Caco-2 (cell line): ENCODE results near the gene ACR. TPM values are rescaled to one million over a fixed set of nuclear protein-coding genes. Genes with fewer than 3 reads are reported as not detected.
A peak's percentile ranks its signal among the peaks of the same experiment; 100 is the strongest.

ENCODE experiments used
- BruUV-seq: library from RNA; stranded (reverse); fragments of 400-500 nt; replicated peaks from 2 replicates; lab custom pipeline; 2021; lab: Mats Ljungman, UMichigan
- CTCF ChIA-PET: fragments of 300-600 bp; sonication (Branson Sonifier 250); formaldehyde crosslinking; loops from one replicate; lab custom pipeline; 2022; ENCODE audit warnings: antibody characterized with exemption; lab: Charles Lee
- POLR2A ChIA-PET: fragments of 300-600 bp; sonication (Branson Sonifier 250); formaldehyde crosslinking; loops from one replicate; lab custom pipeline; 2022; ENCODE audit warnings: antibody characterized with exemption; lab: Charles Lee
- DNase-seq, 2 experiments: peaks; one replicate each; pipeline versions ENCODE4 v3.0.0 to v3.0.0-alpha.2; 2020 to 2022
- H3K27me3 ChIP-seq: replicated peaks from 2 replicates; pipeline ENCODE4 v1.6.0; 2011; ENCODE audit warnings: low read length; ENCODE audit not compliant: control insufficient read depth, insufficient read depth
- H3K36me3 ChIP-seq: 2 replicates; pipeline ENCODE4 v1.5.1; 2011; ENCODE audit warnings: low read length; ENCODE audit not compliant: control insufficient read depth, insufficient read depth
- H3K4me1 ChIP-seq: fragments of 250-450 bp; sonication (Bioruptor Pico); 2 replicates; pipeline ENCODE4 v1.5.1; 2020; ENCODE audit warnings: mild to moderate bottlenecking
- H3K4me3 ChIP-seq: 2 replicates; pipeline ENCODE4 v1.5.1; 2011; ENCODE audit warnings: low read depth, mild to moderate bottlenecking, control low read depth, low read length
- H3K9me3 ChIP-seq: fragments of 250-450 bp; sonication (Bioruptor Pico); 2 replicates; pipeline ENCODE4 v1.5.1; 2020; ENCODE audit warnings: mild to moderate bottlenecking, moderate library complexity
- H3K27ac Mint-ChIP-seq: one replicate; pipeline ENCODE4 v1.8.0; 2022; ENCODE audit warnings: mixed read lengths; ENCODE audit not compliant: unreplicated experiment
- H3K27me3 Mint-ChIP-seq: one replicate; pipeline ENCODE4 v1.8.0; 2022; ENCODE audit warnings: mixed read lengths; ENCODE audit not compliant: insufficient read depth, unreplicated experiment
- H3K36me3 Mint-ChIP-seq: one replicate; pipeline ENCODE4 v1.8.0; 2022; ENCODE audit warnings: mild to moderate bottlenecking, mixed read lengths; ENCODE audit not compliant: insufficient read depth, unreplicated experiment
- H3K4me1 Mint-ChIP-seq: one replicate; pipeline ENCODE4 v1.8.0; 2022; ENCODE audit warnings: low read depth, mixed read lengths; ENCODE audit not compliant: unreplicated experiment
- H3K4me3 Mint-ChIP-seq: one replicate; pipeline ENCODE4 v1.8.0; 2022; ENCODE audit warnings: mild to moderate bottlenecking, moderate library complexity, mixed read lengths; ENCODE audit not compliant: unreplicated experiment
- H3K9me3 Mint-ChIP-seq: one replicate; pipeline ENCODE4 v1.8.0; 2022; ENCODE audit warnings: mixed read lengths; ENCODE audit not compliant: unreplicated experiment
- CTCF ChIP-seq, 2 experiments: fragments of 200-600 bp in 1 of 2; IDR thresholded peaks; 1 replicate in 1 of 2; 2 replicates in 1 of 2; pipeline versions ENCODE4 v1.5.1 to v1.8.0; 2011 to 2022; ENCODE audit warnings: antibody characterized with exemption in 1 of 2, control low read depth in 1 of 2, inconsistent platforms in 1 of 2, low read depth in 1 of 2, low read length in 1 of 2, mild to moderate bottlenecking in 1 of 2, moderate library complexity in 1 of 2; ENCODE audit not compliant: insufficient read depth in 1 of 2, severe bottlenecking in 1 of 2, unreplicated experiment in 1 of 2
- intact Hi-C: fragments of 100-400 bp; cut with micrococcal nuclease; formaldehyde crosslinking; loops from one replicate; pipeline ENCODE4 v1.10.0; 2022; ENCODE audit not compliant: unreplicated experiment
- total RNA-seq: library from RNA; stranded (reverse); gene quantifications from 2 replicates; pipeline ENCODE4 v1.2.3, GENCODE V29; 2022

The ACR gene
- total RNA-seq, 1 experiment from 2014 or later: not detected

DNA sequence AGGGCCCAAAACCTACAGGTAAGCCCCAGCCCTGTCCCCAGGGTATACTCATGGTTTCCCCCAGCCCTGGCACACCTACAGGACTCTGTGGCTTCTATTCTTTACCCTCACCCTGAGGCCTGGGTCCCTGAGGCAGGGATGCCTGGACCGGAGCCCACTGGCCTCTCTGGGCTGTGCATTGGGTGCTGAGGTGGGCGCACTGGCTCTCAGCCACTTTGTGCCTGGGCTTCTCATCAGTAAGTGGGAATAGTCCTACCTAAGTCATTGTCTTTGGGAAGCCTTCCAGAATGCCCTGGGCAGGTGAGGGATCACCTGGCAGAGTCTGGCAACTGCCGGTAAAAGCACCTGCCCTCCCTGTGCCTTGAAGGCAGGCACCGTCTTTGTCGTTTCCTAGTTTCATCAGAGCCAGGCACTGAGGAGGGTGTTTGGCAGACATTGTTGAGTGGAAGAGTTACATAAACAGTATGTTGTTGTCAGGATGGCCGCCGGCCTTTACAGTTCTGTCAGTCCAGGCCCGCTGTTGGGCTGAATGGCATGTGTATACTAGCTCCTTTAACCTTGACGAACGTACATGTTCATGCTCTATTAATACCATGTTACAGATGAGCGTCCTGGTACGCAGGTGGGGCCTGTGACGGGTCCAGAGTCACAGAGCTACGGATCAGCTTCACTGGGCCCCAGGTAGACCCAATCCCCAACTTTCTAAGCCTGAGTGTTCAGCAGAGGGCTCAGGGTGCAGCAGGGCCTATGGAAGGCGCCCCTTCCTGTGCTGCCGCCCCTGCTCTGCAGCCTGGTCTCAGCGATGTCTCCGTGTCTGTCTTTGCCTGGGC lies 42.4 kb upstream of the ACR start:
- POLR2A ChIA-PET: no interaction called here
- BruUV-seq: no TSS peak

GRCh38 chr22:50696251-50696798 lies 41.7 kb upstream of the ACR start:
- Histone ChIP-seq H3K4me1 (peaks cover 4% of the 10 kb centered on the region; the same call in 1 of the 2 replicates), H3K36me3 (no peaks in the 10 kb centered on the region), H3K9me3 (no peaks in the 10 kb centered on the region), H3K4me3 (no peak overlapping the region), H3K27me3 (no peaks in the 10 kb centered on the region)
- POLR2A ChIA-PET: no interaction called here
- H3K9me3 Mint-ChIP-seq: no peaks in the 10 kb centered on the region
- no peak for DNase-seq
- TF ChIP-seq CTCF (IDR thresholded peaks at IDR 0.05; ENCODE audit: insufficient read depth in 1 of 2, low read depth in 1 of 2, low read length in 1 of 2, severe bottlenecking in 1 of 2, unreplicated experiment in 1 of 2): no peak
- no peak overlapping the region for H3K27ac Mint-ChIP-seq
- CTCF ChIA-PET: no interaction called here
- H3K4me1 Mint-ChIP-seq: no peaks in the 10 kb centered on the region
- no peaks in the 10 kb centered on the region for H3K36me3 Mint-ChIP-seq
- H3K27me3 Mint-ChIP-seq: no peaks in the 10 kb centered on the region
- BruUV-seq: no TSS peak
- intact Hi-C loops: no loop called here
- H3K4me3 Mint-ChIP-seq: peak overlapping the region; percentile 66

More for the DNA sequence above, 42.4 kb upstream of the ACR start:
- Histone ChIP-seq H3K27me3 (no peaks in the 10 kb centered on the region), H3K4me1 (peaks cover 4% of the 10 kb centered on the region; the same call in 1 of the 2 replicates), H3K36me3 (no peaks in the 10 kb centered on the region), H3K9me3 (no peaks in the 10 kb centered on the region), H3K4me3 (no peak overlapping the region)
- H3K4me3 Mint-ChIP-seq: peak overlapping the region; percentile 66
- DNase-seq: no peak
- intact Hi-C loops: no loop called here
- CTCF ChIA-PET: no interaction called here
- H3K27ac Mint-ChIP-seq: no peak overlapping the region
- no peaks in the 10 kb centered on the region for H3K4me1 Mint-ChIP-seq
- H3K9me3 Mint-ChIP-seq: no peaks in the 10 kb centered on the region
- no peaks in the 10 kb centered on the region for H3K27me3 Mint-ChIP-seq
- H3K36me3 Mint-ChIP-seq: no peaks in the 10 kb centered on the region
- no peak for TF ChIP-seq CTCF (IDR thresholded peaks at IDR 0.05; ENCODE audit: insufficient read depth in 1 of 2, low read depth in 1 of 2, low read length in 1 of 2, severe bottlenecking in 1 of 2, unreplicated experiment in 1 of 2)

DNA sequence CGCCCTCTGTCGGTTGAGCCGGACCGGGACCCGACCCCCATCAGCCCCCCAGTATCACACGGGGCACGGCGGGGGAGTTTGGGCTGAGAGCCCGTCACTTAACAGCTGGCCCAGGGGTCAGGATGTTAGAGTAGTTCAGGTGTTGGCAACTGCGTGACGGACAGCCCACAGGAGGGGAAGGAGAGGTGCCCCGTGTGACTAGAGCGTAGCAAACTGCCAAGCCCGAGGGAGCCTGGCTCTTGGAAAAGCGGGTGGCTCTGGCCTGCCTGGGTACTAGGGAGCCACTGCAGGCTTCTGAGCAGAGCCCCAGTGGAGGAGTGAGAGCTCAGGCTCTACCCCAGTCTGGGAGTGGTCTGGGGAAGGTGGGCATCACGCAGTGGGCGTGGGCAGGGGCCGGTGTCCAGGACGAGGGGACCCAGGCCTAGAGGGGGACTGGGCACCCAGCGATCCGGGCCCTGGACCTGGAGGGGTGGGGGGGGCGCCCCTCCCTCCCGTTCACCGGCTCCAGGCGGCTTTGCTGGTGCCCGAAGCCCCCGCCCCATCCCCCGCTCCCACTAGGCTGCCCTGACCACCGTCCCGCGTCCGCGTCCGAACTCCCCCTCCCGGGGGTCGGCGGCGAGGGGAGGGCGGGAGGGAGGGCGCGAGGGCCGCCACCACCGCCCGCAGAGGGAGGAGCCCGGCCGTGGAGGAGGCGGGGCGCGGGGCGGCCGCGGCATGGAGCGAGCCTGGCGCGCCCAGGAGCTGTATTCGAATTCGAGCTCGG lies 41.0 kb upstream of the ACR start:
- peak in 1 of 2 experiments; percentile 45 for DNase-seq
- H3K9me3 Mint-ChIP-seq: no peaks in the 10 kb centered on the region
- POLR2A ChIA-PET: no interaction called here
- no peak overlapping the region for H3K27ac Mint-ChIP-seq
- no peaks in the 10 kb centered on the region for H3K36me3 ChIP-seq
- peaks cover 4% of the 10 kb centered on the region; the same call in 1 of the 2 replicates for H3K4me1 ChIP-seq
- TF ChIP-seq CTCF (IDR thresholded peaks at IDR 0.05; ENCODE audit: insufficient read depth in 1 of 2, low read depth in 1 of 2, low read length in 1 of 2, severe bottlenecking in 1 of 2, unreplicated experiment in 1 of 2): no peak
- no peaks in the 10 kb centered on the region for H3K36me3 Mint-ChIP-seq
- intact Hi-C loops: no loop called here
- no TSS peak for BruUV-seq
- H3K27me3 ChIP-seq: no peaks in the 10 kb centered on the region
- H3K4me3 ChIP-seq: peak overlapping the region; percentile 48
- CTCF ChIA-PET: no interaction called here
- no peaks in the 10 kb centered on the region for H3K4me1 Mint-ChIP-seq
- H3K27me3 Mint-ChIP-seq: no peaks in the 10 kb centered on the region
- H3K9me3 ChIP-seq: no peaks in the 10 kb centered on the region
- H3K4me3 Mint-ChIP-seq: peak overlapping the region; percentile 66
